BLaER1 (cell line): ENCODE measurements around the gene CDK4.

Experiments
- H3K27ac ChIP-seq: shearing (Covaris generic); formaldehyde crosslinking; 2 replicates; pipeline ENCODE4 v1.8.1; 2022
- H3K27me3 ChIP-seq: shearing (Covaris generic); formaldehyde crosslinking; 2 replicates; pipeline ENCODE4 v1.8.1; 2022
- H3K36me3 ChIP-seq: shearing (Covaris generic); formaldehyde crosslinking; 2 replicates; pipeline ENCODE4 v1.8.1; 2022
- H3K4me1 ChIP-seq: shearing (Covaris generic); formaldehyde crosslinking; 2 replicates; pipeline ENCODE4 v1.8.1; 2022
- H3K4me2 ChIP-seq: shearing (Covaris generic); formaldehyde crosslinking; 2 replicates; pipeline ENCODE4 v1.8.1; 2022
- H3K4me3 ChIP-seq: shearing (Covaris generic); formaldehyde crosslinking; 2 replicates; pipeline ENCODE4 v1.8.1; 2022
- H3K9ac ChIP-seq: shearing (Covaris generic); formaldehyde crosslinking; 2 replicates; pipeline ENCODE4 v1.8.1; 2022
- H3K9me3 ChIP-seq: shearing (Covaris generic); formaldehyde crosslinking; 2 replicates; pipeline ENCODE4 v1.8.1; 2022
- H4K20me1 ChIP-seq: shearing (Covaris generic); formaldehyde crosslinking; 2 replicates; pipeline ENCODE4 v1.8.1; 2022
- Cebpa-rat ChIP-seq: shearing (Covaris generic); IDR thresholded peaks from 2 replicates; pipeline ENCODE4 v1.8.1; 2022

CDK4 gene

GRCh38 chr12:57735198-57735855, 16.8 kb downstream of the CDK4 start:
- no peak overlapping the region for H3K9ac ChIP-seq
- peaks cover 14% of the 10 kb centered on the region for H3K4me1 ChIP-seq
- H3K27ac ChIP-seq, result no peak overlapping the region
- no peaks in the 10 kb centered on the region for H3K27me3 ChIP-seq
- H3K4me2 ChIP-seq, result no peak overlapping the region
- H3K4me3 ChIP-seq, result no peak overlapping the region
- peaks cover 38% of the 10 kb centered on the region for H4K20me1 ChIP-seq
- no peaks in the 10 kb centered on the region for H3K9me3 ChIP-seq
- peaks cover 78% of the 10 kb centered on the region for H3K36me3 ChIP-seq
- TF ChIP-seq Cebpa-rat, result no peak

GRCh38 chr12:57734591-57734990, 17.5 kb downstream of the CDK4 start:
- Histone ChIP-seq H4K20me1 (peaks cover 38% of the 10 kb centered on the region), H3K27ac (no peak overlapping the region), H3K4me1 (peaks cover 6% of the 10 kb centered on the region), H3K4me2 (no peak overlapping the region), H3K4me3 (no peak overlapping the region), H3K36me3 (peaks cover 84% of the 10 kb centered on the region), H3K27me3 (no peaks in the 10 kb centered on the region), H3K9ac (no peak overlapping the region), H3K9me3 (no peaks in the 10 kb centered on the region)
- no peak for TF ChIP-seq Cebpa-rat

GRCh38 chr12:57733928-57734327, 18.2 kb downstream of the CDK4 start:
- no peak overlapping the region for H3K4me3 ChIP-seq
- H3K27me3 ChIP-seq, result no peaks in the 10 kb centered on the region
- no peak for TF ChIP-seq Cebpa-rat
- H3K36me3 ChIP-seq, result peaks cover 83% of the 10 kb centered on the region
- H3K4me2 ChIP-seq, result no peak overlapping the region
- H3K27ac ChIP-seq, result no peak overlapping the region
- H3K9me3 ChIP-seq, result no peaks in the 10 kb centered on the region
- no peak overlapping the region for H3K9ac ChIP-seq
- H4K20me1 ChIP-seq, result peaks cover 33% of the 10 kb centered on the region
- H3K4me1 ChIP-seq, result no peaks in the 10 kb centered on the region

GRCh38 chr12:57732726-57733593, 19.1 kb downstream of the CDK4 start:
- no peak overlapping the region for H3K4me2 ChIP-seq
- peaks cover 33% of the 10 kb centered on the region for H4K20me1 ChIP-seq
- no peak for TF ChIP-seq Cebpa-rat
- no peaks in the 10 kb centered on the region for H3K27me3 ChIP-seq
- no peaks in the 10 kb centered on the region for H3K4me1 ChIP-seq
- H3K4me3 ChIP-seq, result no peak overlapping the region
- H3K36me3 ChIP-seq, result peaks cover 90% of the 10 kb centered on the region
- no peak overlapping the region for H3K27ac ChIP-seq
- no peaks in the 10 kb centered on the region for H3K9me3 ChIP-seq
- no peak overlapping the region for H3K9ac ChIP-seq

- Histone ChIP-seq H3K4me2 (no peak overlapping the region), H3K9ac (no peak overlapping the region), H3K4me3 (no peak overlapping the region), H3K27ac (no peak overlapping the region), H3K4me1 (no peaks in the 10 kb centered on the region), H3K36me3 (peaks cover 90% of the 10 kb centered on the region), H4K20me1 (peaks cover 26% of the 10 kb centered on the region), H3K27me3 (no peaks in the 10 kb centered on the region), H3K9me3 (peaks cover 4% of the 10 kb centered on the region)
- TF ChIP-seq Cebpa-rat, result no peak
Observed at GRCh38 chr12:57732270-57732669, 19.8 kb downstream of the CDK4 start.

- Histone ChIP-seq H4K20me1 (peaks cover 19% of the 10 kb centered on the region), H3K4me3 (no peak overlapping the region), H3K36me3 (peaks cover 90% of the 10 kb centered on the region), H3K9me3 (peaks cover 11% of the 10 kb centered on the region), H3K9ac (no peak overlapping the region), H3K27me3 (no peaks in the 10 kb centered on the region), H3K27ac (no peak overlapping the region), H3K4me1 (no peaks in the 10 kb centered on the region), H3K4me2 (no peak overlapping the region)
- TF ChIP-seq Cebpa-rat, result no peak
Observed at GRCh38 chr12:57731411-57732080, 20.6 kb downstream of the CDK4 start.

- Histone ChIP-seq H3K4me2 (no peak overlapping the region), H3K9ac (no peak overlapping the region), H3K27ac (no peak overlapping the region), H3K4me3 (no peak overlapping the region), H3K4me1 (no peaks in the 10 kb centered on the region), H3K36me3 (peaks cover 92% of the 10 kb centered on the region), H3K27me3 (no peaks in the 10 kb centered on the region), H3K9me3 (peaks cover 18% of the 10 kb centered on the region), H4K20me1 (peaks cover 8% of the 10 kb centered on the region)
- no peak for TF ChIP-seq Cebpa-rat
Observed at GRCh38 chr12:57730336-57731067, 21.6 kb downstream of the CDK4 start.

GRCh38 chr12:57729321-57729844, 22.7 kb downstream of the CDK4 start:
- H3K27me3 ChIP-seq, result no peaks in the 10 kb centered on the region
- H3K36me3 ChIP-seq, result peaks cover 83% of the 10 kb centered on the region
- H3K9ac ChIP-seq, result no peak overlapping the region

GRCh38 chr12:57727758-57728395, 24.2 kb downstream of the CDK4 start:
- Histone ChIP-seq H4K20me1 (peaks cover under 1% of the 10 kb centered on the region; the same call in 1 of the 2 replicates), H3K27ac (no peak overlapping the region), H3K4me3 (no peak overlapping the region), H3K27me3 (no peaks in the 10 kb centered on the region), H3K4me1 (0 out of 2 replicates have a peak, but pooled peaks cover 6% of the 10 kb centered on the region), H3K4me2 (no peak overlapping the region), H3K9ac (no peak overlapping the region), H3K36me3 (peaks cover 75% of the 10 kb centered on the region), H3K9me3 (peaks cover 18% of the 10 kb centered on the region)
- TF ChIP-seq Cebpa-rat, result no peak

More at GRCh38 chr12:57729321-57729844, 22.7 kb downstream of the CDK4 start:
- Histone ChIP-seq H3K4me3 (no peak overlapping the region), H3K4me2 (no peak overlapping the region), H3K4me1 (0 out of 2 replicates have a peak, but pooled peaks cover 6% of the 10 kb centered on the region), H3K9me3 (peaks cover 18% of the 10 kb centered on the region), H4K20me1 (peaks cover 5% of the 10 kb centered on the region; the same call in 1 of the 2 replicates), H3K27ac (no peak overlapping the region)
- TF ChIP-seq Cebpa-rat, result no peak
